K562 (cell line): ENCODE data around the gene TMEM135. TPM values are rescaled to one million over a fixed set of nuclear protein-coding genes. Genes with fewer than 3 reads are reported as not detected.

Experiments used
- ATAC-seq: fragments of 200-7000 bp; cut with Tn5 transposase; 3 replicates; pipeline ENCODE4 v1.9.1; 2020; ENCODE audit warnings: moderate library complexity
- BruUV-seq: library from RNA; stranded (reverse); fragments of 400-500 nt; replicated peaks from 2 replicates; lab custom pipeline; 2021; lab: Mats Ljungman, UMichigan
- CTCF ChIA-PET: fragments of 300-600 bp; formaldehyde crosslinking; extraction: SDS; loops from one replicate; lab custom pipeline; 2021; ENCODE audit warnings: low intra/inter-chr PET ratio; lab: Yijun Ruan, JAX
- POLR2A ChIA-PET: fragments of 300-600, 350-650 bp; sonication (Branson Sonifier 250); formaldehyde crosslinking; extraction: SDS; loops from one replicate; lab custom pipeline; 2021; ENCODE audit warnings: antibody characterized with exemption, inconsistent platforms; lab: Yijun Ruan, JAX
- DNase-seq, 4 experiments: peaks; one replicate each; pipeline versions ENCODE4 v3.0.0 to v3.0.0-alpha.2; 2011 to 2018; ENCODE audit warnings: low spot score in 3 of 4, mixed read lengths in 3 of 4; ENCODE audit errors: extremely low read depth in 1 of 4
- FAIRE-seq: peaks from 2 replicates; lab custom pipeline; 2011; peaks lifted over from hg19 to GRCh38; lab: Jason Lieb, UNC
- H2AFZ ChIP-seq: 2 replicates; pipeline ENCODE4 v1.6.0; 2011; ENCODE audit warnings: low read depth, low read length, control low read depth, inconsistent platforms
- H3K27ac ChIP-seq: fragments of 200-600 bp; 3 replicates; pipeline ENCODE4 v1.8.0; 2011; ENCODE audit warnings: low read depth, mild to moderate bottlenecking, control low read depth, inconsistent platforms, low read length, moderate library complexity, mixed read lengths; ENCODE audit errors: extremely low read depth
- H3K27me3 ChIP-seq, 2 experiments: fragments of 300-600 bp in 1 of 2; 2 replicates in 1 of 2; 3 replicates in 1 of 2; pipeline versions ENCODE4 v1.6.0 to v1.8.0; 2011; ENCODE audit warnings: inconsistent platforms in 2 of 2, low read length in 2 of 2, mild to moderate bottlenecking in 1 of 2, mixed read lengths in 1 of 2, moderate library complexity in 1 of 2; ENCODE audit not compliant: control insufficient read depth in 2 of 2, insufficient read depth in 2 of 2
- H3K36me3 ChIP-seq: fragments of 300-600 bp; 3 replicates; pipeline ENCODE4 v1.8.0; 2011; ENCODE audit warnings: mild to moderate bottlenecking, low read length, inconsistent platforms; ENCODE audit not compliant: control insufficient read depth, insufficient read depth
- H3K4me1 ChIP-seq, 2 experiments: fragments of 200-600 bp in 1 of 2; replicated peaks in 1 of 2; 2 replicates in 1 of 2; 3 replicates in 1 of 2; pipeline versions ENCODE4 v1.5.1 to v1.8.0; 2011; ENCODE audit warnings: inconsistent platforms in 2 of 2, low read length in 2 of 2, mild to moderate bottlenecking in 1 of 2, mixed read lengths in 1 of 2, moderate library complexity in 1 of 2; ENCODE audit not compliant: control insufficient read depth in 2 of 2, insufficient read depth in 2 of 2
- H3K4me2 ChIP-seq: 2 replicates; pipeline ENCODE4 v1.6.1; 2011; ENCODE audit warnings: low read length, control low read depth, inconsistent platforms, mixed read lengths; ENCODE audit not compliant: insufficient read depth
- H3K4me3 ChIP-seq: fragments of 200-600 bp; sonication (generic), shearing (Covaris generic); 2 replicates; pipeline ENCODE4 v1.5.1; 2016; ENCODE audit warnings: control low read depth, inconsistent platforms
- H3K79me2 ChIP-seq: fragments of 200-600 bp; 3 replicates; pipeline ENCODE4 v1.8.0; 2011; ENCODE audit warnings: low read length, inconsistent platforms; ENCODE audit not compliant: control insufficient read depth, insufficient read depth
- H3K9ac ChIP-seq, 2 experiments: 2 replicates each; pipeline versions ENCODE4 v1.6.0 to v1.6.1; 2011; ENCODE audit warnings: low read depth in 2 of 2, low read length in 2 of 2, control low read depth in 1 of 2, inconsistent platforms in 1 of 2, mild to moderate bottlenecking in 1 of 2, mixed read lengths in 1 of 2; ENCODE audit not compliant: insufficient read depth in 1 of 2
- H3K9me1 ChIP-seq: one replicate; pipeline ENCODE4 v1.6.0; 2011; ENCODE audit warnings: inconsistent platforms, mild to moderate bottlenecking, low read length, moderate library complexity; ENCODE audit not compliant: control insufficient read depth, insufficient read depth
- H3K9me3 ChIP-seq: replicated peaks from 2 replicates; pipeline ENCODE4 v1.5.1; 2011; ENCODE audit warnings: low read depth, low read length, inconsistent platforms; ENCODE audit not compliant: control insufficient read depth, insufficient read depth
- H4K20me1 ChIP-seq: replicated peaks from 2 replicates; pipeline ENCODE4 v1.6.1; 2011; ENCODE audit warnings: low read length, inconsistent platforms, mixed read lengths; ENCODE audit not compliant: control insufficient read depth, insufficient read depth
- C11orf30 ChIP-seq: fragments of 450-650 bp; IDR thresholded peaks from 2 replicates; pipeline ENCODE4 v1.6.1; 2016; ENCODE audit warnings: low read depth, mild to moderate bottlenecking
- CEBPB ChIP-seq: fragments of 450-650 bp; IDR thresholded peaks from 2 replicates; pipeline ENCODE4 v1.6.1; 2016; ENCODE audit warnings: missing genetic modification characterization, missing compliant biosample characterization
- CEBPG ChIP-seq, 3 experiments: fragments of 200-800 bp in 1 of 3; sonication (Bioruptor generic) in 1 of 3; sonication (generic) in 1 of 3; formaldehyde crosslinking in 1 of 3; IDR thresholded peaks in 2 of 3; conservative IDR thresholded peaks in 1 of 3; 2 replicates each; pipeline versions ENCODE4 v1.6.1 to v1.8.0; 2016 to 2022; ENCODE audit warnings: missing compliant biosample characterization in 2 of 3, missing genetic modification characterization in 2 of 3, mild to moderate bottlenecking in 1 of 3, missing genetic modification reagents in 1 of 3
- CXXC5 ChIP-seq: fragments of 250-450 bp; sonication (Bioruptor Pico); IDR thresholded peaks from 2 replicates; pipeline ENCODE4 v1.8.0; 2022; ENCODE audit warnings: inconsistent platforms, mild to moderate bottlenecking, moderate library complexity
- HDGF ChIP-seq: fragments of 450-650 bp; IDR thresholded peaks from 2 replicates; pipeline ENCODE4 v1.6.1; 2016
- JUND ChIP-seq, 2 experiments: IDR thresholded peaks; 2 replicates in 1 of 2; 3 replicates in 1 of 2; pipeline ENCODE4 v1.6.1; 2011; ENCODE audit warnings: borderline replicate concordance in 2 of 2, low read depth in 2 of 2, low read length in 2 of 2, improper control_type of control experiment in 1 of 2, missing biosample characterization in 1 of 2, missing genetic modification characterization in 1 of 2, missing genetic modification reagents in 1 of 2
- MAFG ChIP-seq: fragments of 450-650 bp; conservative IDR thresholded peaks from 2 replicates; pipeline ENCODE4 v1.6.1; 2016; ENCODE audit warnings: missing genetic modification characterization, missing compliant biosample characterization
- MBD2 ChIP-seq: sonication (generic); IDR thresholded peaks from 2 replicates; pipeline ENCODE4 v1.6.1; 2016; ENCODE audit warnings: low read depth, borderline replicate concordance
- NFE2 ChIP-seq: IDR thresholded peaks from 2 replicates; pipeline ENCODE4 v1.6.1; 2014; ENCODE audit warnings: antibody characterized with exemption, low read depth
- ZNF316 ChIP-seq: fragments of 450-650 bp; IDR thresholded peaks from 2 replicates; pipeline ENCODE4 v1.6.1; 2016
- ZNF778 ChIP-seq: fragments of 450-650 bp; formaldehyde crosslinking; IDR thresholded peaks from 2 replicates; pipeline ENCODE4 v1.4.0; 2020; ENCODE audit warnings: mild to moderate bottlenecking, moderate library complexity
- WGBS: fragments of 100-300 bp; shearing (Covaris generic); methylation state at CpG from one replicate; pipeline ENCODE4 v1.1.6; 2016; ENCODE audit warnings: low coverage, mixed read lengths; ENCODE audit not compliant: insufficient coverage; ENCODE audit errors: missing lambda C conversion rate; 5-methylcytosine and 5-hydroxymethylcytosine counted together
- in situ Hi-C: fragments of 300-500 bp; cut with MboI; formaldehyde crosslinking; loops from 4 replicates; pipeline ENCODE4 v1.15.0; 2018; ENCODE audit warnings: inconsistent platforms, mixed read lengths
- intact Hi-C: fragments of 100-400 bp; cut with micrococcal nuclease; formaldehyde crosslinking; loops from 2 replicates; pipeline ENCODE4 v1.14.2; 2022
- polyA plus RNA-seq, 8 experiments: library from polyadenylated mRNA; depleted of rRNA in 4 of 8; stranded (reverse) in 5 of 8; unstranded in 3 of 8; fragments of >200 nt; fragmentation: Nextera tagmentation in 2 of 8; fragmentation: Illumina TruSeq in 1 of 8; extraction: Ambion mirVana in 2 of 8; extraction: Trizol in 1 of 8; gene quantifications; 2 replicates each; pipeline versions ENCODE4 v1.2.1 to v1.2.3, GENCODE V29; 2011 to 2014; ENCODE audit warnings: inconsistent platforms in 1 of 8, missing spikeins in 1 of 8
- total RNA-seq, 7 experiments: library from RNA; depleted of rRNA in 6 of 7; stranded (reverse); fragments of >200 nt in 6 of 7; fragmentation: Illumina TruSeq in 2 of 7; extraction: Trizol in 2 of 7; gene quantifications; 2 replicates each; pipeline versions ENCODE4 v1.2.1 to v1.2.3, GENCODE V29; 2011 to 2021; ENCODE audit warnings: low replicate concordance in 1 of 7
- TF ChIP-seq, protein P1 (sequence below): fragments of 450-650 bp; IDR thresholded peaks from 2 replicates; pipeline ENCODE4 v1.6.1; 2016; ENCODE audit warnings: missing biosample characterization, missing genetic modification characterization
- TF ChIP-seq, protein P2 (sequence below), 2 experiments: fragments of 450-650 bp in 1 of 2; sonication (generic) in 1 of 2; formaldehyde crosslinking in 1 of 2; IDR thresholded peaks in 1 of 2; conservative IDR thresholded peaks in 1 of 2; 2 replicates each; pipeline versions ENCODE4 v1.6.1 to v1.8.1; 2016 to 2023; ENCODE audit warnings: mild to moderate bottlenecking in 2 of 2, moderate library complexity in 2 of 2, inconsistent platforms in 1 of 2, missing genetic modification reagents in 1 of 2

TMEM135 gene
- total and polyA plus RNA-seq, 9 of the 15 experiments (the other 6 are each of a cell fraction or from before 2014, with no cell fraction given) = 17.3 to 53.6 (median 24.9) TPM

DNA sequence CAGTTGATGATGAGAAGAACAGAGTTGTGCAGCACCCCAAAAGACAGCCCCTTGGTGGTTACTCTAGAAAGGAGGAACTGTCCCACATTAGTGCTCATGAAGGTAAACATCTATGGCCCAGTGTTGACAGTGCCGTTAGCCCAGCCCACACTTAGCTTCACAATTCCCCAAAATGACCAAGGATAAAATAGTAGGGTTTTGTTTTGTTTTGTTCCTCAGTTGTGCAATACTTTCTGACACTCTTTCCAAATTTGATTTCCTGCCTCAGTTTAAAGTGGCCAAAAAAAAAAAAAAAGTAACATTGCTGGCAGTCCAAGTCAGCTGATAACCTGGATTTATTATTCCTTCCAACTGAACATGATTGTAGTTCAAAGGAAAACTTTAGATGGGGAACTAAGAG, 269.4 kb downstream of the TMEM135 start:
- CTCF ChIA-PET = no interaction called here
- no peak overlapping the region for H2AFZ ChIP-seq
- peaks cover 5% of the 10 kb centered on the region; the same call in 2 of the 3 replicates for H3K36me3 ChIP-seq

DNA sequence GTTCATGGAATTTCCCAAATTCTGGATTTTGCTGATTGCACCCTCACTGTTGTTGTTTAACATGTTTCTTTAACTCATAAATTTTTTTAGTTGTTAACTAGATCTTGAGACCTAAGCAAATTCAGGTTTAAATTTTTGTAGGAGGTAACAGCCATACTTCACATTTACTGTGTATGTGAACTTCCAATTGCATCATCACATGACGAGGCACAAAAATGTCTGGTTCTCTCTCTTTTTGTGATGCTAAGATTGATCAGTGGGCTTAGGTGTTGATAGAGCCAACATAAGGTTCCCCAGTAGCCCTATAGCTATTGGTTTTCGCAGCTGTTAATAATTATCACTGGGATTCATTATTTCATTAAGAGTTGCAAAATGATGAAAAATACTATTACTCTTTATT, 277.5 kb downstream of the TMEM135 start:
- no peak for DNase-seq
- Histone ChIP-seq H3K4me1 (no peaks in the 10 kb centered on the region), H3K4me3 (no peak overlapping the region), H3K79me2 (no peaks in the 10 kb centered on the region), H3K27me3 (no peaks in the 10 kb centered on the region), H3K36me3 (no peaks in the 10 kb centered on the region), H3K9ac (no peak overlapping the region), H2AFZ (no peak overlapping the region), H3K9me3 (no peaks in the 10 kb centered on the region), H3K27ac (no peak overlapping the region), H3K4me2 (no peak overlapping the region), H4K20me1 (no peaks in the 10 kb centered on the region), H3K9me1 (no peaks in the 10 kb centered on the region)
- POLR2A ChIA-PET = interaction anchor here (1.7 kb wide), 1 partner anchor 15 kb away, joined by 5 read pairs; no protein-coding TSS in a partner anchor
- WGBS = 69% methylated on average over 2 of the region's 2 CpGs
- no peak for FAIRE-seq
- peak; percentile 76 for ATAC-seq
- intact Hi-C loops = no loop called here
- in situ Hi-C loops = no loop called here
- CTCF ChIA-PET = no interaction called here
- no TSS peak for BruUV-seq
- TF ChIP-seq C11orf30 = peak; percentile 36; the same call in 1 of the 2 replicates
- TF ChIP-seq, protein P1, sequence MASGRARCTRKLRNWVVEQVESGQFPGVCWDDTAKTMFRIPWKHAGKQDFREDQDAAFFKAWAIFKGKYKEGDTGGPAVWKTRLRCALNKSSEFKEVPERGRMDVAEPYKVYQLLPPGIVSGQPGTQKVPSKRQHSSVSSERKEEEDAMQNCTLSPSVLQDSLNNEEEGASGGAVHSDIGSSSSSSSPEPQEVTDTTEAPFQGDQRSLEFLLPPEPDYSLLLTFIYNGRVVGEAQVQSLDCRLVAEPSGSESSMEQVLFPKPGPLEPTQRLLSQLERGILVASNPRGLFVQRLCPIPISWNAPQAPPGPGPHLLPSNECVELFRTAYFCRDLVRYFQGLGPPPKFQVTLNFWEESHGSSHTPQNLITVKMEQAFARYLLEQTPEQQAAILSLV (tag) = peak; percentile 45; the same call in 1 of the 2 replicates
- no peak for TF ChIP-seq HDGF
- TF ChIP-seq ZNF316 = peak; percentile 21; the same call in 1 of the 2 replicates
- TF ChIP-seq MAFG (tag) = 0 out of 2 replicates have a peak, but pooled peaks have one; percentile 12
- no peak for TF ChIP-seq ZNF778
- peak; percentile 64 for TF ChIP-seq NFE2
- TF ChIP-seq JUND (IDR thresholded peaks at IDR 0.05; ENCODE audit: borderline replicate concordance, low read depth, low read length) = 0 out of 2 replicates have a peak, but pooled peaks have one; percentile 26
- no peak for TF ChIP-seq JUND (tag; IDR thresholded peaks at IDR 0.05; ENCODE audit: borderline replicate concordance, low read depth, low read length)
- TF ChIP-seq CEBPG (CRISPR knock-in tag; IDR thresholded peaks at IDR 0.05) = no peak
- peak; percentile 58 to 79; a peak in 3 of 4 replicates for TF ChIP-seq CEBPG (tag; conservative IDR thresholded peaks at IDR 0.05 in 1 of 2, IDR thresholded peaks at IDR 0.05 in 1 of 2)
- peak; percentile 66 for TF ChIP-seq CEBPB
- TF ChIP-seq, protein P2, sequence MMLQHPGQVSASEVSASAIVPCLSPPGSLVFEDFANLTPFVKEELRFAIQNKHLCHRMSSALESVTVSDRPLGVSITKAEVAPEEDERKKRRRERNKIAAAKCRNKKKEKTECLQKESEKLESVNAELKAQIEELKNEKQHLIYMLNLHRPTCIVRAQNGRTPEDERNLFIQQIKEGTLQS (IDR thresholded peaks at IDR 0.05) = peak; percentile 94
- TF ChIP-seq, protein P2 (CRISPR knock-in tag; conservative IDR thresholded peaks at IDR 0.05) = no peak
- TF ChIP-seq CXXC5 (CRISPR knock-in tag) = no peak

More for the DNA sequence above, 269.4 kb downstream of the TMEM135 start:
- WGBS = 75% methylated on average over 1 of the region's 1 CpG
- in situ Hi-C loops = no loop called here
- ATAC-seq (no peak), DNase-seq (no peak), FAIRE-seq (no peak)
- Histone ChIP-seq H3K27me3 (no peaks in the 10 kb centered on the region), H3K4me1 (no peaks in the 10 kb centered on the region), H3K79me2 (no peaks in the 10 kb centered on the region), H3K4me3 (no peak overlapping the region), H3K9me1 (no peaks in the 10 kb centered on the region), H3K4me2 (no peak overlapping the region), H3K9me3 (no peaks in the 10 kb centered on the region), H3K27ac (no peak overlapping the region), H3K9ac (no peak overlapping the region), H4K20me1 (no peaks in the 10 kb centered on the region; the same call in 1 of the 2 replicates)
- no TSS peak for BruUV-seq
- POLR2A ChIA-PET = interaction anchor here (1.4 kb wide), 1 partner anchor 9 kb away, joined by 4 read pairs; no protein-coding TSS in a partner anchor
- TF ChIP-seq MBD2 (no peak), CEBPB (0 out of 2 replicates have a peak, but pooled peaks have one; percentile 52), CEBPG (CRISPR knock-in tag; IDR thresholded peaks at IDR 0.05) (no peak), CEBPG (tag; conservative IDR thresholded peaks at IDR 0.05 in 1 of 2, IDR thresholded peaks at IDR 0.05 in 1 of 2) (peak in 1 of 2 experiments; percentile 28; a peak in 1 of 4 replicates)
- intact Hi-C loops = no loop called here
